ENCODE data around the gene PBX3.
"Not testable (repeated sequence)": the region's sequence is repeated elsewhere in the genome, so short reads cannot be mapped to it uniquely, and the experiment has no call there.

Gene PBX3

DNA sequence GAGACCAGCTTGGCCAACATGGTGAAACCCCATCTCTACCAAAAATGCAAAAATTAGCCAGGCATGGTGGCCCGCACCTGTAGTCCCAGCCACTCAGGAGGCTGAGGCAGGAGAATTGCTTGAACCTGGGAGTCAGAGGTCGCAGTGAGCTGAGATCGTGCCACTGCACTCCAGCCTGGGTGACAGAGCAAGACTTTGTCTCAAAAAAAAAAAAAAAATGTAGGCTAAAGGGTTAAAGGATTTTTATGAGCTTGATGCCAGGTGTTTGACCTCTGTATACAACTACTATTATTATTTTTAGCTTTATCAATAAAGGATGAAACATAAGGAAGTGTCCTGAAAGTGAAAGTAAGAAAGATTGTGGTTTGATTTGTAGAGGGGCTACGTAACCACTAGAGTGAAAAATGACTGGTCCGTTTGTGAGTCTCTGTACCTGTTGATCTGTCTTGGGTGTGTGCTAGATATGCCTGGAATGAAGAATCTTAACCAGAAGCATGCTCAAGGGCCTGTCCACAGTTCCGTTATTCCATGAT lies 76.8 kb downstream of the PBX3 start:
- DNase-seq = not testable (repeated sequence)

DNA sequence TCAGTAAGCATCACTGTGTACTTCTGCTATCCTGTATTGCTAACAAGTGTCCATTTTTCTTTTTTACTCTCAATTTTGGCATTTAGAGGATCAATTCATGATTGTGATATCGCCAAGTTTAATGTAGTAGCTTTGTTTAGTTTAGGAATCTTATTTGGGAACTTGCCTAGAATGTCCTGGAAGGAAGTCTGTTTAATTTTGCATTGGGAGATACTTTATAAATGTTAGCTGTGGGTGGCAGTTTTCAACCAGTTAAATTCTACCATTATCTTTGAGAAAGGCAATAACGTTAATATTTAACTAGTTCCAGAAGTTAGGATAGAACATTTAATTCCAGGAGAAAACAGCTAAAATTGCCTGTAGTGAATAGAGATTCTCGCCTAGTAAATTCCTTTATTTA lies 78.6 kb downstream of the PBX3 start:
- no peak for DNase-seq

DNA sequence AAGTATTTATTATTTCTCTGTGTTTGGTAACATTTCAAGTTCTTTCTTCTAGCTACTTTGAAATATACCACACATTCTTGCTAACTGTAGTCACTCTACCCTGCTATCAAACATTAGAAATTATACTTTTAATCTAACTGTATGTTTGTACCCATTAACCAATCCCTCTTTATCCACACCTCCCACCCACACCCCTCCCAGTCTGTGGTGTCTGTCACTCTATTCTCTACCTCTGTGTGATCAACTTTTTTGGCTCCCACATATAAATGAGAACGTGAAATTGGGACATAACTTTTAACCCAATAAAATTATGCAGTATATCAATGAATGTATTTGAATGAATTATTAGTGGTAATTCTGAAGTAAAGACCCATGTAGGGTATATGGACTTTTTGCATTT lies 79.7 kb downstream of the PBX3 start:
- no peak for DNase-seq

DNA sequence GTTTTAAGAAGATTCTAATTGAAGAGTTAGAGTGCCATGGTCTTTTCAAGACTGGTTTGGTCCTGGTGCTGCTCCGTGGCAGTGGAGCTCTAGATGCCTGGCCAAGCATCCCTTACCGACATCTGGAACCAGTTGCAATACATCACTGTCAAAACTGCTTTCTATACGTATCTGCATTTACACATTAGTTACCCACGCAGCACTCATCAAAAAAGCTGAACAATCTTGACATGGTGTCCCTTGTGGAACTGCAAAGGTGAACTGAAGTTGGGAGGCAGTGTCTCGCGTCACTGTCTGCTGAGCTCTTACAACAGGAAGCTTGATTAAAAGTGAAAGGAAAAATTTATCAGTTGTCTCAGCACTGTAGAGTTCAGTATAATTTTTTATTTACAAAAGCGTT lies 82.6 kb downstream of the PBX3 start:
- DNase-seq = peak; percentile 24

DNA sequence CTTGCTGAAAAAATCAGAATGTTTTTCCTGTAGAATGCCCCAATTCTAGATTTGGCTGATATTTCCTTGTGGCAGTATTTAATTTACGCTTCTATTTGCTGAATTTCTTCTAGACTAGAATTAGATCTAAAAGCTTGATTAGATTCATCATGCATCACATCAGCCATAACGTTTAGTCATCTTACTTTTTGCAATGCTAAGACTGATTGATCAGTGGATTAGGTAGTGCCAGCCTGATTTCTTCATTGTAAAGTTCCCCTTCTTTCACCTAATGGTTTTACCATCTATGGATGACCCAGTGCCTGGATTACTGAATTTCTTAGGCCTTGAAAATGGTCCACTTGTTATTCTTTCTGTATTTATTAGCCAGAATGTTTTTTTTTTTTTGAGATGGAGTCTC lies 83.9 kb downstream of the PBX3 start:
- no peak for DNase-seq

DNA sequence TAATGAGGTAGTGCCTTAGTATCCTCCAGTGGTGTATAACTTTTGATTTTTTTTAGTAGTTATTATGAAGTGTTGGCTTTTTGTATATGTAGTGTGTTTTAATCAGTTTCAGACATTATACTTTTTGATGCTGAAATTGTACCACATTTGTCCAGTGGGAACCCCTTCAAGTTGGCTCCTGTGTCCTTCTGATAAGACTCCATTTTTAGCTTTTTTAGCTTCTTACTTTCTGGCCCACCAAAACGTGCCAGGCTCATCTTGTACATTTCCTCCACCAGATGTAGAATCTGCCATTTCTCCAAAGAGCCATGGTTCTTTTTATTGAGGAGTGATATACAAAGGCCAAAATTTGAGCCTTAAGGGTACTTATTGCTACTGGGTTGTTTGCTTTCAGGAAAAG lies 84.4 kb downstream of the PBX3 start:
- no peak for DNase-seq

DNA sequence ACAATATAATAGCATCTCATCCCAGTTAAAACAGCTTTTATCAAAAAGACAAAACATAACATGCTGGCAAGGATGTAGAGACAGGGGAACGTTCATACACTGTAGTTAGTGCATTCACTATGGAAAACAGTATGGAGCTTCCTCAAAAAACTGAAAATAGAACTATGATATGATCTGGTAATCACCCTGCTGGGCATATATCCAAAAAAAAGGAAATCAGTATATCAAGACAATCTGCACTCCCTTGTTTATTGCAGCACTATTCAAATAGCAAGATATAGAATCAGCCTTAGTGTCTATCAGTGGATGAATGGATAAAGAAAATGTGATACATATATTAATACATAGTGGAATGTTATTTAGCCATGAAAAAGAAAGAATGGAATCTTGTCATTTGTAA lies 88.5 kb downstream of the PBX3 start:
- DNase-seq = no peak

DNA sequence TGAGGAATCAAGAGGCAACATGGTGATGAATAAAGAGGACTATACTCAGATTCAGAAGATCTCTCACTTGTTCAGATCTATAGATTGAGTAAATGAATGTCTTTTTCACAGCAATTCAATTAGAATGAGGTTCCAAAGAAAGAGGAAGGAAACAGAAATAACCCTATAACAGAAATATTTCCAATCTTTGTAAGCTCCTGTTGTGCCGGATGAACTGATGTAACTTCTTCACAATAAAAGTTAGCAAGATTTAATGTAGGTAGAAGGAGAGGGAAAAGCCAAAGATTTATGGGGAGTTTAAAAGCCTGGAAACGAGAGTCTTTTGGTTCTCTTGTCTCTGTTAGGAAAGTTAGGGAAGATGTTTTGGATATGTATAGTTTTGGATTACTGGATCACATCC lies 92.1 kb downstream of the PBX3 start:
- DNase-seq = no peak

DNA sequence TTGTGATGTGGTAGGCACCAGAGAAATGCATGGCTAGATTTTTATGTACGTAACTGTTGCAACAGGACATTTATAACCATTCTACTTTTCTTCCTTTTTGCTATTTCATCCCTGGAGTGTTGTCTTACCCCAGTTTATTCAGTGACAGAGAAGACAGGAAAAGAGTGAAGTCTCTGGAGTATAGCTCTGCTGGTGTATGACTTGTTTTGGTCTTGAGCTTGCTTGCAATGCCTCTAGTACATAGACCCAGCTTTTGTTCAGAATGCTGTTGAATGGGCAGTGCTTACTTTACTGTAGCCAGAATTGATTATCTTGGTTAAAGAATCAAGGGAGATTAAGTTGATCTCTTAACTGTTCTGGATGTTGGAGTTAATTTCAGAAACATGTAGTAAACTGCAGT lies 94.3 kb downstream of the PBX3 start:
- DNase-seq = no peak

DNA sequence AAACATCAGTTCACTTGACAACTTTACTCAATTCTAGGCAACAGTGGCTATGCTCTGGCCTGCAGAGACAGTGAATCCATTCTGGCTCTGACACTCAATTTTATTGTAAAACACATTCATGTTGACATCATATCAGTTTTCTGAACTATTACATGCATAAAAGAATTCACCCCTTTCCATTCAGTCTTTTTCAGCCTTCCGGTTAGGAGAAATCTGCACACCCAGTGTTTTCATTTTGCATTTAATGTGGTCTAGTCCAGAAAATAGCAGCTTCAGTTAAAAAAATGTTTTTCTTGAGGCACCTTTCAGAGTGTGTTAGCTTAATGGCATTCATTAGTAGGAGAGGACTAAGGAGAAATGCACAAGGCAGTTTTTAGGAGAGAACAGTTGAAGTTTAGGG lies 95.1 kb downstream of the PBX3 start:
- DNase-seq = no peak

DNA sequence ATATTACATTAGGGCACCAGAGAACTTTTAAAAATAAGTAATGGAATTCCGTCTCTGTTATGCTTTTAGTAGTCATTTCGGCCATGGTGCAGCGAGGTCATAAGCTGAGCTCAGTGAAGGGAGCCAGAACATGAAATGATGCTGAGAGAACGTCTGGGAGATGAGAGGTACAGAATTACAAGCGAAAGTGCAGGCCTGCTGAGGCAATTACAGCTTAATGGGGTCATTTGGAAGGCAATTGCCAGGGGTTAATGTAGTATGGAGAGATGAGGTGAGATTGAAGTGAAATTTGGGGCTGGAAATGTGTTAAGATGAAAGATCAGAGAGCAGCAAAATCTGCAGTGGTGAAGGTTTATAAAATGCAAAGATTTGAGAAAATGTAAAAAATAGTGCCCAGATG lies 96.5 kb downstream of the PBX3 start:
- DNase-seq = no peak

DNA sequence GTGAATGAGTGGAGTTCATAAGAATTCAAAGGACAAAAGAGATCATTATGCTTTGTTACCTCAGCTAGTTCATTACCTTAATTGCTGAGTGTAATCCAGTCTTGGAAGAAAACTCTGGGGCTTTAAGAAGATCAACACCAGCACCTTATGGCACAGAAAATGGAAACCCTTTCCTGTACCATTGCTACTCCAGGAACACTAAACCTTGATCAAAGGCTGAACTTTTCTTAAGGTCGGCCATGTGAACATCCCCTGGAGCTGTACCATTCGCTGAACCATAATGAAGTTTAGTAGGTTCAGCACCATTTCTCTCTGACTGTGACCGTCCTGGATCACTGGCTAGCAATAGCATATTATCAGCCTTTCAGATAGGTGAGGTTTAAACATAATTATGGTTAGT lies 97.4 kb downstream of the PBX3 start:
- no peak for DNase-seq

DNA sequence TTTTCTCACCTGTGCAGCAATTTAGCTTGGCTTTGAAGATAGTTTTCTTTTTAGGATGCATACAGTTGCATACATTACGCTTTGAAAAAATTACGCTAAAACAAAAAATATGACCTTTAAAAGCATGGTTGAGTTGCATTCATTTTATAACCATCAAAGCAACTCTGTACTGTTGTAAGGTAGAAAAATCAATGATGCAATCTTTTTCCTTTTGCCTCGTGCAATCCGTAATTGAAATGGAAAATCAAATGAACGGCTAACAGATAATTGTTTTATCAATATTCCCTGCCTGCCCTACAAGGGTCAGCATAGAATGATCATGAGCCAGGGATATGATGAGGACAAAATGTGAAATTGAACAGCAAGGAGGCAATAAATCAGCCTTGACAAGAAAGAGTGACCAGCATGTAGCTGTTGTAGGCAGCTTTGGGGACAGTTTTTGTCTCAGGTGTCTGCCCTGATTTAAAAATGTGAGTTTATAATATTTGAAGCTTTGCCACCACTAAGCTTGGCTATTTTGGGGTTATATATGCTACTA lies 98.2 kb downstream of the PBX3 start:
- DNase-seq = no peak

DNA sequence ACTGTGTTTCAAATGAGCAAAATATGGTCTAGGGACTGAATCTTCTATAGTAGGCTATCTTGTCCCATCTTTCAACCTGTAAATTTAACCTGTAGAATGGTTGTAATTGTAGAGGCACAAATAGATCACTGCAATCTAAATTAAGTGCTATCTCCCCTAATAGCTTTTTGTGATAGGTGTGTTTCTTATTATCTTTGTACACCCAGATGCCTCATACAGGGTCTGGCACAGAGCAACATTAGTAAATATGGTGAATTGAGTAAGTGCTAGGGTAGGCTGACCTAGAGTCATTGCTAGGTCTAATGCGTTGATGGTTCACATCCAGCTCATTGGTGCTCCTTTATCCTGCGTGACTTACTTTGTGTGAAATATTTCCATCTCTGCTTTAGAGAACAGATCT lies 100.6 kb downstream of the PBX3 start:
- DNase-seq = no peak

DNA sequence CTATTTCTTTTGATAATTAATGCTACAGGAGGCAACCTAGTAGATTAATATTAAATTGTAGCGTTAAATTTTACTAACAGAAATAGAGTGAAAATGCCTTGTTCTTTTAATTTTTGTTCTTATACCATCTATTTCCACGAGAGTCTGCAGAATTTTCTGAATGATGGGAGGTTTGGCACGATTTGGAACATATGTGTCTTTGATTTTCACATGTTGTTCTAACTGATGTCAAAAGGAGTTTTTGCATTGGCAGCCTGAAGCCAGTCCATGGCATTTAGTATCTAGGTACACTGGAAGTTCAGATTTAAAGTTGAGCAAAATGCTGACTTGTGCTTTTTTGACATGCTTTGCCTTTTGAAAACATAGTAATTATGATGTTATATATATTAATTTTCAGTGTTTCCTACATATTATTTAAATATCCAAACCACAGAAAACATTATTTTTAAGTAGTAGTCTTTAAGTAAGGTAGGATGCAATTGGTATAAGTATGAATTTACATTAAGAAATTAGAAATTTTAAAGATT lies 103.0 kb downstream of the PBX3 start:
- no peak for DNase-seq

DNA sequence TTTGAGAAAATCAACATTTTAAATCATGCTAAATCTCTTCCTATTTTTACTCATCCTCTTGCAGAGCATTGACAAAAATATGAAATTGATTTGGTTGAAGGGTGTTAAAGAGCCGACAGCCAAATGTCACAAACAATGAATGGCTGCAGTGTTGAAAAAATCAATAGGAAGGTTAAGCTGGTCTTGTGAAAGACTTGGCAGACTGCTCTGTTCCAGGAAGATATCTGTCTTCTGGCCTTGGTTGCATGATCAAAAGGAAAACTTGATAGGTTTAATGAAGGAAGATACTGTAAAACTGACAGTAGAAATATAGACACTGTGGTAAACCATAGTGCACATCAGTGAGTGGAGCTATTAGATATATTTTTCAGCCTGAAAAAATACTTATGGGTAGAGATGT lies 103.6 kb downstream of the PBX3 start:
- DNase-seq = no peak

DNA sequence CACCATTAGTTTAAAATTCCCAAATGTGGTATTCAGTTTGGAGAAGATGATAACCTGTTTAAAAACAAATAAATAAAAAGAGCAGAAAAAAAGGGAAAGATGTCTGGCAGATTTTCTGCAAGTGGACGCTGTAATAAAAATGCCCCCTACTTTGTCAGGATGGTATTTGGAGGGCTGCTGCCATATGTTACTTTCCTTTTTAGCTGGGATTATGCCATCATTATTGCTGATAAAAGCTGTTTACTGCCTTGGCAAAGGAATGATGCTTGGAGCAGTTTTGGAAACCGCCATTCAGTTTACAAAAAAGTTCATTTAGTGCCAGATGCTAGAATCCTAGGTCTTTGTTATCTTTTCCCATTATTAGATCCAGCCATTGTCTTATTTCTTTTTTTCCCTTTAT lies 104.8 kb downstream of the PBX3 start:
- DNase-seq = no peak

DNA sequence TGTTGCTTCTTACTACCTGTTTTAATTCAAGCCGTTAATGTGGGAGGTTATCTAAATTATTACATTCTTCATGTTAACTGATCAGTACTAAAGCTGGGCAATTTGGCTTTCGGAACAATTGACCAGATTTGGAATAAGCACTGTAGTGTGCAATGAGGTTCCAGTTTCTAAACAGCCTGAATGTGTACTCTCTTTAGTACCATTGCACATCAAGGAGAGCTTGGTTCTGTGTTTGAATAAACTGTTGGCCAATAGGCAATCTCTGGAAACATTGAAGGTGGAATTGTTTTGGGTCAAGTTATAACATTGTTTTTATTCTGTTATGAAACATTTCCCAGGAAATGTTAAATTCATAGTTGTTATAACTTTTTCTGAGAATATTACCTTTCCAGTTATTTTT lies 105.2 kb downstream of the PBX3 start:
- no peak for DNase-seq

DNA sequence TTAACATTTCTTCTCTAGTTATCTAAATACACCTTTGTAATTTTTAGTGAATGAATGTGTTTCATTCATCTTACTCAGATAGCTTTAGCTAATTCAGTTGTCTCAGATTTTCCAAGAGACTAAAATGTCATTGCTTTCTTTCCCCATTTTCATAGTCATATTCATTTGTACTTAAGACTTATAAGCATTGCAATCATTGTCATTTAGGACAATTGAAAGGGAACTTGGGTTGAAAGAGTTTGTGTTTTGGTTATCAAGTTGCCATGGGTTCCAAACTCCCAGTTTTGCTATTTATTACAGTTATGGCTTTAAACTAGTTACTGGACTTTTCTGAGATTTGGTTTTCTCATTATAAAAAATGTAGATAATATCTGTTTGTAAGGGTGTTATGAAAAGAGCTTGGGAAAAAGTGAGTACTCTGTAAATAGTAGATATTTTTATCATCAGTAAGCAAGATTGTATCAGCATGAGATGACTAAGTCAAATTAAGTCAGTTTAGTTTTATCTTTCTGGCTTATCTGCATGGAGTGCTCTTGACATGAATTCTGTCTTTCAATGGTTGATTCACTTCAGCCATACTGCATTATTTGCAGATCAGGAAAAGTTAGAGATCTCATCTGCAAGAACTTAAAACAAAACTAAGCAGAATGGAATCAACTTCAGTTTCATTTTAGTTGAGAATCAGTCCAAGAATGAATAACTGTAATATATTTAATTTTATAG lies 107.5 kb downstream of the PBX3 start:
- peak; percentile 58 for DNase-seq

DNA sequence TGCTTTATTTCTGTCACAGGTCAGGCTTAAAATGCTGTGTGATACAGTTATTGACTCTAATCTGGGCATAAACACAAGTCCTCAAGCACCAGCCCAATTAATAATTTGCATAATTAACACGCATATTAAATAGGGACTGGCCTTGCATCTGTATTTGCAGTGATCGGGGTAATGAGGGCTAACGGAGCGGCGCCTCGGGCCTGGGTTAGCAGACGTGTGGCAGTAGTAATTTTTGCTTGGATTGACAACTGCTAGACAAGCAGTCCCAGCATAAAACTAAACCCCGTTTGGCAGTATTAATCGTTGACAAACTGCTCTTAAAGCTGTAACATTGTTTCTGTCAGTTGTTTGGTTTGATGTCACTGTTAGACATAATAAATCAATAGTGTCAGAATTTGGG lies 109.2 kb downstream of the PBX3 start:
- DNase-seq = no peak

DNA sequence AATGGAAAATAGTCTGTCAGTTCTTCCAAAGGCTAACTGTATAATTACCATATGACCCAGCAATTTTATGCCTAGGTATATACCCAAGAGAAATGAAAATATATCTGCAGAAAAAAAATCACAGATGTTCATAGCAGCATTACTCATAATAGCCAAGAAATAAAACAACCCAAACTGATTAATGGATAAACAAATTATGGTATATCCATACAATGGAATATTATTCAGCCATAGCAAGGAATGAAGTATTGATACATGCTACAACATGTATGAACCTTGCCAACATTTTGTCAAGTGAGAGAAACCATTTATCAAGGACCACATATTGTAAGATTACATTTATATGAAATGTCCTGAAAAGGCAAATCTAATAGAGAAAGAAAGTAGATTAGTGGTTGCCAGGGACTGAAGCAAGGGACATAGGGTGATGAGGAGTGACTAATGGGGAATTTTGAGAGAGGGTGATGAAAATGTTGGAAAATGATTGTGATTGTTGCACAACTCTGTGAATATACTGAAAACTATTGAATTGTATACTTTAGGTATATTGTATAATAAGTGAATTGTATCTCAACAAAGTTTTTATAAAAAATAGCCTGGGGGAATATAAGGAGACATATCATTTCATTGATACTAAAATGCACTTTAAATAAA lies 114.4 kb downstream of the PBX3 start:
- DNase-seq = peak; percentile 12

DNA sequence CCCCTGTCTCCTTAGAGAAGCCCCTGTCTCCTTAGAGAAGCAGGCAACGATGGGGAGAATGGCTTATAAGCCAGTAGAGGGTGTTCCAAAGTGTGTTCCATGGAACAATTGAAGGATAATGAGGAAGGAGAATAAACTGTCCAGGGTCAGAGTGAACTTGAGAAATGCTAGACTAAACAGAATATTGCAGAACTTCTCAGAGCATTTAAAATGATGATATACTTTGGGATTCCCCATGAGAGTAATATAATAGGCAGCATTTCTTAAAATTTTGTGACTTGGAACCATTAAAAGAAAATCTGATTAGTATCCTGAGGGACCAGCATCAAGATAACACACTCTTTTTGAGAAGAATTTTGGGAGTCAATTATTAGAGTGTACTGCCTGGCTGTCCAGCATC lies 116.8 kb downstream of the PBX3 start:
- DNase-seq = no peak

DNA sequence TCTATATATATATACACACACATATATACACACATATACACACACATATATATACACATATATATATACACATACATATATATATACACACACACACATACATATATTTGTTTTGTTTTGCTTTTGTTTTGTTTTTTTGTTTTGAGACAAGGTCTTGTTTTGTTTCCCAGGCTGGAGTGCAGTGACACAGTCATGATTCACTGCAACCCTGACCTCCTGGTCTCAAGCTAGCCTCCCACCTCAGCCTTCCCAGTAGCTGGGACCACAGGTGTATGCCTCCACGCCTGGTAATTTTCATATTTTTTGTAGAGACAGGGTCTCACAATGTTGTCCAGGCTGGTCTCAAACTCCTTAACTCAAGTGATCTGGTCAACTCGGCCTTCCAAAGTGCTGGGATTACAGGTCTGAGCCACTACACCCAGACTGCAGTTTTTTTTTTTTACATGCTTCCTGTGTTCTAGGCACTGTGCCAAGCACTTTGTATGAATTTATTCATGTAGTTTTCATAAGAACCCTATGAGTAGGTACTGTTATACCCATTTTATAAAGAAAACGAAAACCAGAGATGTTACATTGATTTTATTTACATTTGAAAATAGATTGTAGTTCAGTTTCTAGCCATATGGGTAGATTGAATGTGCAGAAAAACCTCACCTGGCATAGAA lies 120.7 kb downstream of the PBX3 start:
- no peak for DNase-seq

DNA sequence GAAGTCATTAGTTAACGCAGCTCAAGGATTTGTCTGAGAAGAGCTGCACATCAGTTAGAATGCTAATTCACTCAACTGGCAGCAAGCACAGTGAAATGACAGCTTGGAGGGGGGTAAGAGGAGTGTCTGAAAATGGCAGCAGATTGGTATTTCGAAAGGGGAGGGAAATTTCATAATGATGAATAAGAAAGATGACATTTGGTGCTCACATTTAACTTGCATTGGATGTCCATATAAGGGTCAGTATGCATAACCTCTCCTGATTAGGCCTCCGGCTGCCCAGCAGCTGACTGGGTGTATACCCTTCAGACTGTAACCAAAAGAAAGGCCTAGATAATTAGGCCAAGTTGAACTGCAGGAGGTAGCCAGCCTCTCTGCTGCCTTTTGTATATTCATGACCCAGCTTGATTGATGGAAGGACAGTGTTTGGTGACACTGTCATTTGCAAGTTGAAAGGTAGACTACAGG lies 131.0 kb downstream of the PBX3 start:
- DNase-seq = peak; percentile 38

All from fibroblast of skin of right biceps (primary cell).